CD4-positive, alpha-beta T cell (primary cell): ENCODE results near the gene HDAC7. TPM values are rescaled to one million over a fixed set of nuclear protein-coding genes. Genes with fewer than 3 reads are reported as not detected.

Source experiments
- ATAC-seq: fragments of 200-7000 bp; cut with Tn5 transposase; one replicate; pipeline ENCODE4 v1.10.0; 2022; ENCODE audit warnings: mild to moderate bottlenecking; ENCODE audit not compliant: poor library complexity
- CTCF ChIA-PET: fragments of 350-600 bp; sonication (Branson Sonifier 250); formaldehyde crosslinking; loops from one replicate; lab custom pipeline; 2021; ENCODE audit warnings: antibody characterized with exemption, inconsistent platforms; lab: Charles Lee
- POLR2A ChIA-PET: fragments of 350-600 bp; sonication (Branson Sonifier 250); formaldehyde crosslinking; loops from one replicate; lab custom pipeline; 2021; ENCODE audit warnings: antibody characterized with exemption, inconsistent platforms; lab: Charles Lee
- DNase-seq, 14 experiments: peaks; one replicate each; pipeline ENCODE4 v3.0.0-alpha.2; 2013 to 2020; ENCODE audit warnings: mixed read lengths in 2 of 14
- H3K27ac ChIP-seq, 2 donors: one replicate each; pipeline versions ENCODE4 v1.5.1 to v1.7.0; 2013; ENCODE audit warnings: low read length in 2 of 2, low read depth in 1 of 2, mild to moderate bottlenecking in 1 of 2
- H3K27me3 ChIP-seq, 2 experiments: 1 replicate in 1 of 2; 2 replicates in 1 of 2; pipeline versions ENCODE4 v1.6.1 to v1.7.0; 2013; ENCODE audit warnings: low read length in 2 of 2, control low read depth in 1 of 2, mild to moderate bottlenecking in 1 of 2, moderate library complexity in 1 of 2; ENCODE audit not compliant: insufficient read depth in 2 of 2, control insufficient read depth in 1 of 2
- H3K36me3 ChIP-seq: one replicate; pipeline ENCODE4 v1.6.1; 2013; ENCODE audit warnings: low read length, control low read depth; ENCODE audit not compliant: insufficient read depth
- H3K4me1 ChIP-seq: one replicate; pipeline ENCODE4 v1.6.1; 2013; ENCODE audit warnings: low read length, control low read depth; ENCODE audit not compliant: insufficient read depth
- H3K4me3 ChIP-seq: one replicate; pipeline ENCODE4 v1.5.1; 2013; ENCODE audit warnings: mild to moderate bottlenecking, low read length, moderate library complexity
- H3K9me3 ChIP-seq, 2 experiments: 1 replicate in 1 of 2; 2 replicates in 1 of 2; pipeline versions ENCODE4 v1.6.1 to v1.7.0; 2013; ENCODE audit warnings: low read length in 2 of 2, mild to moderate bottlenecking in 2 of 2, control low read depth in 1 of 2, moderate library complexity in 1 of 2; ENCODE audit not compliant: control insufficient read depth in 1 of 2, insufficient read depth in 1 of 2
- H3K27ac Mint-ChIP-seq: one replicate; pipeline ENCODE4 v1.8.0; 2020; ENCODE audit warnings: mixed read lengths
- H3K27me3 Mint-ChIP-seq: one replicate; pipeline ENCODE4 v1.8.0; 2021; ENCODE audit warnings: mixed read lengths
- H3K36me3 Mint-ChIP-seq: one replicate; pipeline ENCODE4 v1.8.0; 2021; ENCODE audit warnings: low read depth, mixed read lengths
- H3K4me1 Mint-ChIP-seq: one replicate; pipeline ENCODE4 v1.8.0; 2021; ENCODE audit warnings: low read depth, mixed read lengths
- H3K4me3 Mint-ChIP-seq: one replicate; pipeline ENCODE4 v1.8.0; 2020; ENCODE audit warnings: mild to moderate bottlenecking, mixed read lengths
- H3K9me3 Mint-ChIP-seq: one replicate; pipeline ENCODE4 v1.8.0; 2020; ENCODE audit warnings: mixed read lengths
- CTCF ChIP-seq: fragments of 200-600 bp; IDR thresholded peaks from one replicate; pipeline ENCODE4 v1.8.0; 2022; ENCODE audit warnings: antibody characterized with exemption, mild to moderate bottlenecking
- intact Hi-C, 2 experiments: fragments of 100-400 bp; cut with DNase I in 1 of 2; cut with micrococcal nuclease in 1 of 2; formaldehyde crosslinking; loops; one replicate each; pipeline versions ENCODE4 v1.15.1 to v1.9.0; 2023 to 2025; cut with DNase I, micrococcal nuclease
- total RNA-seq, 174 experiments: library from RNA in 2 of 174; stranded (reverse) in 2 of 174; gene quantifications; one replicate each; pipeline ENCODE4 v1.2.3 and lab custom pipeline; 2021 to 2026

HDAC7 gene
- total RNA-seq, 2 experiments from 2014 or later: 116 to 122 TPM

GRCh38 chr12:47778881-47779280 is 40.8 kb downstream of the HDAC7 start:
- POLR2A ChIA-PET: interaction anchor here (1.0 to 4.0 kb wide), 8 partner anchors 9 to 64 kb away, joined by 3 to 13 read pairs (median 5); partner anchors contain the start of gene HDAC7
- H3K4me3 Mint-ChIP-seq: no peak overlapping the region
- Histone ChIP-seq H3K4me3 (no peak overlapping the region), H3K4me1 (peaks cover 31% of the 10 kb centered on the region), H3K27me3 (no peaks in the 10 kb centered on the region), H3K27ac (no peak overlapping the region), H3K36me3 (peaks cover 11% of the 10 kb centered on the region), H3K9me3 (no peaks in the 10 kb centered on the region)
- CTCF ChIA-PET: interaction anchor here (0.6 to 4.7 kb wide), 21 partner anchors 11 to 66 kb away, joined by 3 to 31 read pairs (median 5); no protein-coding TSS in a partner anchor
- no peaks in the 10 kb centered on the region for H3K9me3 Mint-ChIP-seq
- H3K27me3 Mint-ChIP-seq: no peaks in the 10 kb centered on the region
- peak overlapping the region; percentile 61 for H3K27ac Mint-ChIP-seq
- intact Hi-C loops: loop anchor here (1.0 to 5.0 kb wide), 7 partner anchors 37 to 168 kb away; no protein-coding TSS in a partner anchor
- peaks cover 26% of the 10 kb centered on the region for H3K4me1 Mint-ChIP-seq
- peaks cover 12% of the 10 kb centered on the region for H3K36me3 Mint-ChIP-seq
- no peak for DNase-seq
- TF ChIP-seq CTCF: no peak
- no peak for ATAC-seq

GRCh38 chr12:47777741-47778558 is 41.8 kb downstream of the HDAC7 start:
- Mint-ChIP-seq H3K9me3 (no peaks in the 10 kb centered on the region), H3K4me1 (peaks cover 29% of the 10 kb centered on the region), H3K4me3 (peak overlapping the region; percentile 38), H3K27ac (no peak overlapping the region), H3K36me3 (peaks cover 5% of the 10 kb centered on the region), H3K27me3 (no peaks in the 10 kb centered on the region)
- intact Hi-C loops: loop anchor here (2.0 to 5.0 kb wide), 3 partner anchors 63 to 169 kb away; no protein-coding TSS in a partner anchor
- H3K36me3 ChIP-seq: peaks cover 7% of the 10 kb centered on the region
- H3K4me1 ChIP-seq: peaks cover 35% of the 10 kb centered on the region
- H3K9me3 ChIP-seq: no peaks in the 10 kb centered on the region
- no peak overlapping the region for H3K4me3 ChIP-seq
- no peaks in the 10 kb centered on the region for H3K27me3 ChIP-seq
- POLR2A ChIA-PET: interaction anchor here (0.5 to 4.0 kb wide), 7 partner anchors 10 to 1075 kb away, joined by 3 to 13 read pairs (median 4); partner anchors contain the start of gene HDAC7
- ATAC-seq: no peak
- no peak for DNase-seq
- CTCF ChIA-PET: interaction anchor here (0.6 to 4.7 kb wide), 10 partner anchors 10 to 65 kb away, joined by 3 to 31 read pairs (median 6); no protein-coding TSS in a partner anchor
- TF ChIP-seq CTCF: no peak
- no peak overlapping the region for H3K27ac ChIP-seq

- H3K36me3 ChIP-seq: peaks cover 4% of the 10 kb centered on the region
- H3K9me3 ChIP-seq: no peaks in the 10 kb centered on the region
- no peak overlapping the region for H3K27ac Mint-ChIP-seq
- DNase-seq (no peak), ATAC-seq (no peak)
- no peaks in the 10 kb centered on the region for H3K9me3 Mint-ChIP-seq
- H3K4me3 Mint-ChIP-seq: no peak overlapping the region
- H3K27me3 ChIP-seq: no peaks in the 10 kb centered on the region
- POLR2A ChIA-PET: interaction anchor here (0.5 to 2.7 kb wide), 4 partner anchors 31 to 1076 kb away, joined by 3 to 7 read pairs (median 4); no protein-coding TSS in a partner anchor
- no peak overlapping the region for H3K4me3 ChIP-seq
- H3K4me1 Mint-ChIP-seq: peaks cover 36% of the 10 kb centered on the region
- CTCF ChIA-PET: interaction anchor here (0.6 to 4.7 kb wide), 5 partner anchors 9 to 985 kb away, joined by 3 to 31 read pairs (median 8); no protein-coding TSS in a partner anchor
- H3K27ac ChIP-seq: no peak overlapping the region
- peaks cover 42% of the 10 kb centered on the region for H3K4me1 ChIP-seq
- no peaks in the 10 kb centered on the region for H3K36me3 Mint-ChIP-seq
- H3K27me3 Mint-ChIP-seq: no peaks in the 10 kb centered on the region
- intact Hi-C loops: loop anchor here (5.0 kb wide), 2 partner anchors 125 to 170 kb away; no protein-coding TSS in a partner anchor
- TF ChIP-seq CTCF: no peak
Observed at GRCh38 chr12:47777151-47777550, 42.6 kb downstream of the HDAC7 start.
